ENCODE results near the gene EHD1. TPM values are rescaled to one million over a fixed set of nuclear protein-coding genes. Genes with fewer than 3 reads are reported as not detected.

EHD1 gene
- total RNA-seq, 1 donor from 2014 or later, result 27.6 TPM

GRCh38 chr11:64844330-64845128 is 33.9 kb downstream of the EHD1 start, which contains the start of gene CDC42BPG:
TSS of gene CDC42BPG (minus strand) at chr11:64844653. CDS start at chr11:64844569, 84 bp downstream.
- peak; percentile 71 to 79 for DNase-seq (ENCODE audit: low read depth in 2 of 2)

GRCh38 chr11:64843686-64844329 is 34.6 kb downstream of the EHD1 start:
- no peak for DNase-seq (ENCODE audit: low read depth in 2 of 2)

DNA sequence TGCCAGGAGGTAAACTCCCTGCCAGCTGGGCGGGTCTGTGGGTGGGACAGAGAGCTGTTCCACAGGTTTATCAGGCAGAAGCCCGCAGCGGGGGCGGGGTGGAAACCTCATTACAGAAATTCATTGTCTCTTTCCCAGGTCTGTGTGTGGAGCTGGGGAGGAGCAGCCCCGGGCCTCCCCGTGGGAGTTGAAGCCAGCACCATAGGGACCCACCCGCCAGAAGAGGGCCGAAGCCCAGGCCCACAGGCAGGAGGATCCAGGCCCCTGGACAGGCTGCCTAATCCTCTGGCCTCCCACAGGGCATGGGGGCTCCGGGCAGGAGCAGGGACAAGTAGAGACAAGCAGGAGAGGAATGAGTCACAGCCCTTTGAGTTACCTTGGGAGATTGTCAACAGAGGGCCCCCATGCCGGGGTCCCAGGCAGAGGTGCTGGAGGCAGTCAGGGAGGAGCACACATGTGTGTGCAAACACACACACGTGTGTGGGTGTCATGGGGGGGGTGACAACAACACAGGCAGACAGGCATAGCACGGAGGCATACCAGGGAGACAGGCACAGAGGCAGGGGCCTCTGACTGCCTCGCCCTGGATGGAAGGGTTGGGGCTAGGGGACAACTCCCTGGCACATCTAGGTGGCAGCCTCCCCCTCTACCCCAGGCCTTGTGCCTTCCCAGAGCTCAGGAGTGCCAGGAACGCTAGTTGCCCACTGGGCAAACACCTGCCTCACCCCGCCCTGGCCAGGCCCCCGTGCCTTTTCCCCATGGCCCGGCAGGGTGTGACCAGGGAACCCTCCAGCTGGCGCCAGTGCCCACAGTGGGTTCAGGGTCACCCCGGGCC is 35.4 kb downstream of the EHD1 start:
- DNase-seq (ENCODE audit: low read depth in 2 of 2), result no peak

DNA sequence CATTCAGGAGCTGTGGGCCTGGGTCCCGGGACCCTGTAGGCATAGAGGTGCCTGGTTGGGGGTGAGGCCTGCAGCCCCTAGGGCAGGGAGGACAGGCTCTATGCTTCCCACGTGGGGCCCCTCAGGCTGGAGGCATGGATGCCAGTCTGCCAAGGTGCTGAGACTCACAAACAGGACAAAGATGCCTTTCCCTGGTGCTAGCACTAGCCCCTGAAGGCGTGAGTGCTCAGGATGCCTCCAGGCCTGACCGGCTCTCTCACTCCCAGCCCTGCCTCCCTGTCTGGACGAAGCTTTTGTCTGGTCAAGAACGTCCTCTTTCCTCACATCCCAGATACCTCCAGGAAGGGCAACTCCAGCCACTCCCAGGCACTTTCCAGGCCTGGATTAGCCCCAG is 36.1 kb downstream of the EHD1 start:
- DNase-seq (ENCODE audit: low read depth in 2 of 2), result no peak

GRCh38 chr11:64841592-64842365 is 36.6 kb downstream of the EHD1 start:
- DNase-seq (ENCODE audit: low read depth in 2 of 2), result no peak

DNA sequence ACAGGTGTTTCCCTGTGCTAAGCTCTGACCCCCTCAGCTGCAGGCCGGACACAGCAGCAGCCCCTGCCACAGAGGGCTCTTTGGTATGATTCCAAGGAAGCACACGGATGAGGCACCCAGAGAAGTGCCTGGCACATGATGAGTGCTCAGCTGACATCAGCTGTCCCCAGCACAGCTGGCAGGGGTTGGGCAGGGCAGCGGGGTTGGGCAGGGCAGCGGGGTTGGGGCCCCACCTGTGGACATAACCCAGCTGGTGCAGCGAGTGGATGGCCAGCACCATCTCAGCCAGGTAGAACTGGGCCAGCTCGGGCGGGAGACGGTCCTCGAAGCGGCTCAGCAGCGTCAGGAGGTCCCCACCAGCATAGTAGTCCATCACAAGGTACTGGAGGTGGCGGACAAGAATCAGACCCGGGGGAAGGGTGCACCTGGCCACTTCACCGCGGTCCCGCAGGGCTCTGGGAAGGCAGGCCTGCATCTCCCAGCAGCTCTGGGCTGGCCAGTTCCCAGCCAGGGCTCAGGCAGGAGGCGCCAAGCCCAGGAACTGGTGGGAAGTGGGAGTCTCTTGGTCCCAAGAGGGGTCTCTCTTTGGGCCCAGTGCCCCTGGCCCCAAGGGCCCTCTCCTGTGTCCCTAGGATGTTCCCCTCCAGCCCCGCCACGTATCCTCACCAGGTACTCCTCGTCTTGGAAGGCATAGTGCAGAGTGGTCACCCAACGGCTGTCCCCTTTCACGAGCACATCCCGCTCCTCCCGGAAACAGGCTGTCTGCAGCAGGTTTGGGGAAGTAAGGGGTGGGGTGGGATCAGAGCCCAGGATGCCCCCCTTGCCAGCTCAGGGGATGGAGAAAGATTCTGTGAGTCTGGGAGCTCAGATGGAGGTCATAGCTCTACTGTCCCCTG is 38.3 kb downstream of the EHD1 start:
- DNase-seq (ENCODE audit: low read depth in 2 of 2), result no peak

- DNase-seq (ENCODE audit: low read depth in 2 of 2), result no peak
Measured at GRCh38 chr11:64839335-64839734, 39.1 kb downstream of the EHD1 start.

DNA sequence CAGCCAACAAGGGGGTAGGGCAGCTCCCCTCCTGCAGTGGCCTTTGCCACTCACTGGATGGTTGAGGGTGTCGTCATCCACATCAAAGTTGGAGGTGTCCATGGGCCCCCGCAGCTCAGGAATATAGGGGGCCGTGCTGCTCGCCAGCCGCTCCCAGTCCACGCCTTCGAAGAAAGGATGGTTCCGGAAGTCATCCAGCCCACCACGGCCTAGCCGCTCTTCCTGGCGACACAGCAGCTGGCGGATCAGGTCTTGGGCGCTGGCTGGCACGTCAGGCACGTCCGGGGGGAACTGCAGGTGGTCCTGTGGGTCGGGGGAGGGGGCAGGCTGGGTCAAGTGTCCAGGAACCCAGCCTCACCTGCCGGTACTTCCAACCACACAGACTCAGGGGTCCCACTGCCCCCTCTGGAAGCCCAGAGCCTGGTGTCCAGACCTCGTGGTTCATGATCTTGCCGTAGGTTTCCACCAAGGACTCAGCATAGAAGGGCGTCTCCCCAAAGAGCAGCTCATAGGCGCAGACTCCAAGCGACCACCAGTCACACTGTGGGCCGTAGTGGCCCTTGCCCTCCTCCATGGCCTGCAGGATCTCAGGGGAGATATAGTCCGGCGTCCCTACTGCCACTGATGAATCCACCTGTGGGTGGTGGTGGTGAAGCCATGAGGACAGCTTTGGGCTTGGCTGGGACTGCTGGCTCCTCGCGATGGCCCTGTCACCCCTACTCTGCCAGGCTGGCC is 39.7 kb downstream of the EHD1 start:
- no peak for DNase-seq (ENCODE audit: low read depth in 2 of 2)

GRCh38 chr11:64837887-64838351 is 40.5 kb downstream of the EHD1 start:
- DNase-seq (ENCODE audit: low read depth in 2 of 2), result no peak

DNA sequence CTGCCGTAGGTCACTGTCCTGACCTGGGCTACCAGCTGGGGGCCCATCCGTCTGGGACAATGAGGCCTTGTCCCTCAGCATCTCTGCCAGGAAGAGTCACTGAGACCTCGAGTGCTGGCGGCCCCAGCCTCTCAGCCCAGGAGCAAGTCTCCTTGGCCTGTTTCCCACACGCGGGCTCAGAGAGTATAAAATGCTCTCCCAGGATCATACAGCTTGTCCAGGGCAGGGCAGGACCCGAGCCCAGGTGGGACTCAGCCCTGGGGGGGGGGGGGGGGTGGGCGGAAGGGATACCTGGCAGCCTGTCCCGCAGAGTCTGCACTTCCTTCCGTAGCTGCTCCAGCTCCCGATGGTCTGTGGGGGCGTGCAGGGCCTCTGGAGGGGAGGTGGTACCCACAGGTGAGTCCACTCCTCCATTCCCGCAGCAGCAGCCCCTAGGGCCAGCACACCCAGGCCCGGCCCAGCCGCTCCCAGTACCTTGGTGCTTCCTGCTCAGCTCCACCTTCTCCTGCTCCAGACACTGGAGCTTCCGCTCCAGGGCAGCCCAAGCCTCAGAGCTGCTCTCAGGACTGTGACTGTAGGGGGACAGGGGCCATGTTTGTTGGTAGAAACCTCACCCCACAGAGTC is 41.9 kb downstream of the EHD1 start:
- DNase-seq (ENCODE audit: low read depth in 2 of 2), result no peak

GRCh38 chr11:64835616-64836447 is 42.6 kb downstream of the EHD1 start:
- DNase-seq (ENCODE audit: low read depth in 2 of 2), result no peak

GRCh38 chr11:64834723-64835615 is 43.5 kb downstream of the EHD1 start:
- DNase-seq (ENCODE audit: low read depth in 2 of 2), result peak in 1 of 2 donors; percentile 22

DNA sequence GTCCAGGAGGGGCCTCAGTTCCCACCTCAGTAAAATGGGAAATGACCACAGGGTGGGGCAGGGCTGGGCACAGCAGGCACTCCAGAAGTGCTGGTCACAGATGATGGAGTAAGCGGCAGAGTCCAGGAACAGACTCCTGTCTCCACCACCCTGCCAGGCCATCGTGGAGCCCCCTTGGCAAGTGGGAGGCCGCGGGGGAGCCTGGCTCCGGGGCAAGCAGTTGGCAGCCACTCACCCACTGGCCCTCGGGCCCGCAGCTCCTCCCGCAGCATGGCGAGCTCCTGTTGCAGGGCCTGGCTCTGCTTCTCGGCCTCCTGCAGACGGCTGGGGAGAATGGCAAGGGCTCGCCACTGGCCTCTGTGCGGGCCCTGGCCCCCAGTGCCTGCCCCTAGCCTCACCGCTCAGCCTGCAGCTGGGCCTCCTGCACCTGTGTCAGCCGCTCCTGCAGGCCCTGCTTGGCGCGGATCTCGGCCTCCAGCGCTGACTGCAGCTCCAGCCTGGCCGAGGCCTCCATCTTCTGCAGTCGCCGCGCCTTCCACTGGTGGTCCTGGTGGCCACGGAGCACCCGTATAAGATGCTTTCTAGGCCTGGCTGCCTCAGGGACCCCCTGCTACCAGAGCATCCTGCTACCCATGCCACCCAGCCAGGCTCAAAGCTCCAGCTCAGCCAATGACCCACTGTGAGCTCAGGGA is 44.2 kb downstream of the EHD1 start:
- no peak for DNase-seq (ENCODE audit: low read depth in 2 of 2)

DNA sequence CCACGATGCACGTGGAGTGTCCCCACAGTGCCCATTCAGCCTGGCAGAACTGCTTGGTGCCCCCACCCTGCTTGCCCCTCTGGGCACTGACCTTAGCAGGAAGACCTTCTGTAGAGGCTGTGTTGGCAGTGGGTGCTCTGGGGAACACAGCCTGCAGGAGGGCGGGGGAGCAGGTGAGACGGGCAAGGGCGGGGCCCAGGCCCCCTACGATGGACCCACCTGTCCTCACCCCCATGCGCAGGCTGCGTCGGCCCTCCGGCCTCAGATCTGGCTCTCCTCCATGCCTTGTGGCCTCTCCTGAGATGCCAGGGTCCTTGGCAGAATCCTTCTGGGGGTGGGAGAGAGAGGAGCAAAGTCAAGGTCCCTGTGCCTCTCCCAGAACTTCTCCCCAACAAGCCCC is 44.9 kb downstream of the EHD1 start:
- no peak for DNase-seq (ENCODE audit: low read depth in 2 of 2)

DNA sequence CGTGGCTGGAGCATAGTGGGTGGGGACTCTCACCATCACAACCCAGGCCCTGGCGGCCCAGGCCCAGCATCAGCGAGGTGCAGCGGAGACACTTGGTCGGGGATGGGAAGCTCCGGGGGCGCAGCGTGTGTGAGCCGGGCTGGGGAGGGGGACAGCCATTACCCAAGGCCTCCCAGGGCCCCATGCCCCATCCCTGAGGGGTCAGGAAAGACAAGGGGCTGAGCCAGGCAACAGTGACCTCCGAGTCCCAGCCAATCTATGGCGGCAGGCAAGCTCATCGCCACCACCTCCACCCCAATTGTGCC is 45.3 kb downstream of the EHD1 start:
- no peak for DNase-seq (ENCODE audit: low read depth in 2 of 2)

DNA sequence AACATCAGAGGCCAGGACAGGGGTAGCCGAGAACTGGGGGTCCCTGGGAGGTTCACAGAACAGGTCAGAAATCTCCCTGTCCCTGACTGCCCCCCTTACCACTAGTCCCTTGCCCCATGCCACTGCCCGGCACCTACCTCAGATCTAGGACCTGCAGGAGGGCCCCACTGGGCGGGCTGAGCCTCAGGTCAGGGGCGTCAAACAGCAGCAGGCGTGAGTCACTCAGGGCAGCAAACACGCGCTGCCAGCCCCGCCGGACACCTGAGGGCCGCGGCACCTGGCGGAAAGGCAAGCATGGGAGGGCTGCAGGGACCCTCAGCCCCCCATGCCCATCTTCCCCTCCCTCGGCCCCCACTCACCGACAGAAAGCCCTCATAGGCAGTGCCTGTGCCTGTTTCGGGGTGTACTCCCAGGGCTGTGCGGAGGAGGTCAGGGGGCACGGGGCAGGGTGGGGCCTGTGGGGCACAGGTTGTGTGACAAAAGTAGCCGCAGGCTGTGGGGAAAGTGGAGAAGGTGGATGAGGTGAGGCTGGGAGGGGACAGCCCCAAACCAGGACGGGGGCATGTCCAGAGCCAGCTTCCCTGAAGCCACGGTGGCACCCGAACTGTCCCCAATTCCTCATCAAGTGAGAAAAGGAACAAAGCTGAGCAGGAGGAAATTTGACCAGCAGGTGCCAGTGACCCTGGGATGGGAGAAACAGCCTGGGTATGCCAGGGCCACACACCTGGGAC is 45.8 kb downstream of the EHD1 start:
- no peak for DNase-seq (ENCODE audit: low read depth in 2 of 2)
